GM19467 (cell line): ENCODE data around the gene PXDN.
"Not testable (repeated sequence)": the region's sequence is repeated elsewhere in the genome, so short reads cannot be mapped to it uniquely, and the experiment has no call there.

Source experiments
- ATAC-seq: cut with Tn5 transposase; IDR thresholded peaks from one replicate; pipeline ENCODE4 v1.9.1; 2021; ENCODE audit warnings: mild to moderate bottlenecking, moderate library complexity; ENCODE audit not compliant: unreplicated experiment

Gene PXDN

GRCh38 chr2:1621976-1622375 is 122.3 kb downstream of the PXDN start:
- ATAC-seq, result not testable (repeated sequence)

GRCh38 chr2:1621501-1621900 is 122.8 kb downstream of the PXDN start:
- no peak for ATAC-seq

DNA sequence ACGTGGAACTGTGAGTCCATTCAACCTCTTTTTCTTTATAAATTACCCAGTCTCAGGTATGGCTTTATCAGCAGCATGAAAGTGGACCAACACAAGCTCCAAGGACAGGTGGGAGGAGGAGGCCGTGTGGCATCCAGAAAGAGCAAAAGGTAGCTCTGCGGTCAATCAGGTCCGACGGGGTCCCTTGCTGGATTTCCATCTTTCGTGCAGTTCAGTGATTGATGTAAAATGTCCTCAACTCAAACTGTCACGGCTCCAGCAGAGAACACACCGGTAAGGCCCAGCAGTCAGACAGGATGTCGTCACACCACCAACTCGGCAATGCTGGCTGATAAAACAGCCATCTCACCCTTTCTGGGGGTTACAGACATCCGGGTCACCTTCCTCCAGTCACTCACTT is 123.3 kb downstream of the PXDN start:
- no peak for ATAC-seq

DNA sequence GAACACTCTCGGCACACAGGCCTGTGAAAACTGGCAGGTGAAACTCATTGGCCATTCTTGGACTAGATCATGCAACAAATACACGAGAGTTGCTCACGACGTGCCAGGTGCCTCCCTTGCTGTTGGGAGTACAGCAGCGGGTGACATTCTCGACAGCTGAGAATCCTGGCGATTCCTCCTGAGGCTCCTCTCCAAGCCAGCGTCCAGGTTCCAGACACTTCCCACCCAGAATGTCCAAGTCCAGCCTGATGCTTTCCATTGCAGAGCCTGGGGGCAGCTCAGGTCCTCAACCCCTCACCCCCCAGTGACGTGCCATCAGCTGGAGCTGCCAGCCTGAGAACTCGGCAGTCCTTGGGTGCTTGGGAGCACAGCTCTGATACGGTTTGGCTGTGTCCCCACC is 124.2 kb downstream of the PXDN start:
- no peak for ATAC-seq

DNA sequence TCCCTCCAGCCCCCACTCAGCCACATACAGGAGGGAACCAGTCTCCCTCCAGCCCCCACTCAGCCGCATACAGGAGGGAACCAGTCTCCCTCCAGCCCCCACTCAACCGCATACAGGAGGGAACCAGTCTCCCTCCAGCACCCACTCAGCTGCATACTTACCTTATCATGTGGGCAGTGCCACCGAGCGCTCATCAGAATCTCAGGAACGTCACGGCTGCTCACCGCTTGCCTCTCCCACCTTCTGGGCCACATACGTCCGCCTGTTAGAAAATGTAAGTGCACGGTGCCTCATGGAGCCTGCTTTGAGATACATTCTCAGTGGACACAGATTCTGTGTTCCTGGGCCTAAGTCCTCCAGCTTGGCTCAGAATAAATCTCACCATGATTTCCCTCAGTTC is 124.8 kb downstream of the PXDN start:
- no peak for ATAC-seq

DNA sequence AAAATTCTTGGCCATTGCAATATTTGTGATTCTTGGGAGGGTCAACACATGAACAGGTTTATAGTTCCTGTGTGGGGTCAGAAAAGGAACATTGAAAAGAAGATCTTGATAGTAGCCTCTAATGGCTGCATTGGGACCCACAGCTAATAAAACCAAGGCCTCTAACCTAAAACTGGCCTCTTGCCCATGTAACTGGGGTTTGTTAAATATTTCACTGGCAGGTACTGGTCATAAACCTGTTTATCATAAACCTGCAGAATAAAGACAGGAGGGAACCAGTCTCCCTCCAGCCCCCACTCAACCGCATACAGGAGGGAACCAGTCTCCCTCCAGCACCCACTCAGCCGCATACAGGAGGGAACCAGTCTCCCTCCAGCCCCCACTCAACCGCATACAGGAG is 125.3 kb downstream of the PXDN start:
- ATAC-seq, result no peak

- no peak for ATAC-seq
These were observed 125.9 kb downstream of the PXDN start for GRCh38 chr2:1618191-1618961.

- ATAC-seq, result no peak
These were observed 126.8 kb downstream of the PXDN start for GRCh38 chr2:1617425-1618021.

- ATAC-seq, result peak; percentile 73
These were observed 129.8 kb downstream of the PXDN start for GRCh38 chr2:1614564-1614963.

DNA sequence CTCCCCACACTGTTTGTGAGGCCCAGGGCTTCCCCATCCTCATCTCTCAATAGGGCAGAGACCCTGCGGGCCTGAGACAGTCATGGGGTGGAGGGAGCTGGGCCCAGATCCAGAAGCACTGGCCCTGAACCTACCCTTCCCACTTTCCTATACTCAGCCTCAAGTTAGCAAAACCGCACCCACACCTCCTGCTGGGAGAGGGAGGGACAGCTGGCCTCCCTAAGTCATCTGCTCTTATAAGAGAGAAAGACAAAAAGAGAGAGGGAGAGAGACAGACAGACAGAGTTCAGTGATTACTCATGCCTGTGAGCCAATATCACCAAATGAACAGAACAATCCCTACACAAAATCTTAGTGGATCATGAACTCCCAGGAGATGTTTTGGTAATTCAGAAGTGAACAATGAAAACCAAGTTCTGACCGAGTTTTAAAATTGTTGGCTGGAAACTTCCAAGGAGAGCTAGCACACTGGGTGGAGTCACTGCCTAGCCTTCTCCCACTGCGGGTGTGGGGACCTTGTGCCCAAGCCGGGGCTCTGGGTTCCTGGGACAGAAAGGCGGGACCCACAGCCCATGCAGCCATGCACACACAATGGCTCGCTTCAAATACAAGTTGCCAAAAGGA is 130.5 kb downstream of the PXDN start:
- ATAC-seq, result no peak

- ATAC-seq, result no peak
These were observed 131.3 kb downstream of the PXDN start for GRCh38 chr2:1613078-1613445.

- ATAC-seq, result no peak
These were observed 131.8 kb downstream of the PXDN start for GRCh38 chr2:1612391-1613077.

GRCh38 chr2:1611886-1612285 is 132.4 kb downstream of the PXDN start:
- no peak for ATAC-seq

DNA sequence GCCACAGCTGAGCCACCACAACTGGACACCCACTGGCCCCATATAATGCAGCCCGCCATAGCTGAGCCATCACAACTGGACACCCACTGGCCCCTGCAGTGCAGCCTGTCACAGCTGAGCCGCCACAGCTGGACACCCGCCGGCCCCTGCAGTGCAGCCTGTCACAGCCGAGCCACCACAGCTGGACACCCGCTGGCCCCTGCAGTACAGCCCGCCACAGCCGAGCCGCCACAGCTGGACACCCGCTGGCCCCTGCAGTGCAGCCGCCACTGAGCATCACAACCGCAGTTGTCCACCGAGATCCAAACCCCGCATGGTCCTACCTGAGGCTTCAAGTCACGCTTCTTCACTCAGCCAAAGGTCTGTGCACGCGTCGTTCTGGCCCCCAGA is 134.2 kb downstream of the PXDN start:
- no peak for ATAC-seq

DNA sequence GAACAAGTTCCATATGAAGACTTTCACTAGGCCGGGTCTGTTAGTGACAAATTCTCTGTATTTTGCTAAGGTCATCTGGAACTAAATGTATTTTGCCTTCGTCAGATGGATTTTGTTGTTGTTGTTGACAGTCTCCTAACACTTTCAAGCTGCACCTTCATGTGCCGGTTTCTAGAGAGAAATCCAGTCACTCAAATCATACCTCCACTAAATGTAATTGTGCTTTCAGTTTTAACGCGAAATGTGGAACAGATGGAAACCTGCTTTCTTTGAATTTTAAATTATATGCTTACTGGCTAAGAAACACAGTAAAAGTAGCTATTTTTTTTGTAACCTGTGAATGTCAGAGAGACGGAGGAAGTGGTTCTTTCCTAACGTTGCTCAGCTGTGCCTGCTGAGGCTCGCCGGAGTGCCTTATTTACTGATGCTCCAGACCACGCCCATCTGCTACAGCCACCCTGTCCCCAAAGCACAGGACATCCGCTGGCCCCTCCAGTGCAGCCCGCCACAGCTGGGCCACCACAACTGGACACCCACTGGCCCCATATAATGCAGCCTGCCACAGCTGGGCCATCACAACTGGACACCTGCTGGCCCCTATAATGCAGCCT is 134.7 kb downstream of the PXDN start:
- ATAC-seq, result no peak

DNA sequence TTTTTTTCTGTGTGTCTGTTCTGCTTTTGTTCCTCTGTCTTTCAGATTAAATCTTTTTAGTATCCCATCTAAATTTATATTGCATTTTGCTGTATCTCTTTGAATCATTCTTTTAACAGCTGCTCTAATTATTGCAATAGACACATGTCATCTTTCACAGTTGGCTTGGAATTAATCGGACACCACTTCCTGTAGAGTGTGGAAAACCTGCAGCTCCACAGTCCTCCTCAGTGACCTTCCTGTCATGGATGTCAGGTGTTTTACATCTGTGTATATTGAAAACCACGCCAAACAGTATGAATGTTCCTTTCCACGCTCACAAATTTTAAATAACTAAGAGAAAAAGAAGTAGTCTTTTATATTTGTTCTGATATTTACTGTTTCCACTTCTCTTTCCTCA is 135.3 kb downstream of the PXDN start:
- ATAC-seq, result no peak

DNA sequence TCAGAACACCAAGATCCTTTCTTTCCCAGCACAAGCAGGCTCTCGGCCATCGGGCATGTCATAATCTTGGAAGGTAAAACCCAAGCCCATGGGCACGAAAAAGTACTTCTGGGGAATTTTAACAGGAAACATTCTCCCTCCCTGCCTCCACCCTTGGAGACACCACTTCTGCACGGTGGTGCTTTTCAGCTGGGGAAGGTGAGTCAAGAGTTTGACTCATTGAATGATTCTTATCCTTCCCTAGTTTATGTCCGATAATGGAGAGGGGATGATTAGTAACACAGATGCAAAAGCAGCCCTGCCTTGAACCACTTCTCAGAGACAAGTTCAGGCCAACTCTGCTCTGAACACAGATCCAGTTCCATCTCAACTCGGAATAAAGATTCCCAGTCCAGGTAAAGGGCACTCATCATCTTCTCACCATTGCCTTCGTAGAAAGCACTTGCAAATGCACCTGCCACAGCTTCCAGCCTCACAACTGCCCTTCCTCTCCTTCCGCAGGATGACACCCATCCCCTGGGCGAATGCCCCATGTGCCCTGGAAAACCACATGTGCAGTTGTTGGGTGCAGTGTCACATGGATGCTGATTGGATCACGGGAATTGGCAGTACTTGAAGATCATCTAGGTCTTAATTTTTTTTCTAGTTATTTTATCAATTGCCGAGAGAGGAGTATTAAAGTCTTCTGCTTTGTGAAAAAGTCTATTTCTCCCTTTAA is 136.2 kb downstream of the PXDN start:
- ATAC-seq, result no peak

DNA sequence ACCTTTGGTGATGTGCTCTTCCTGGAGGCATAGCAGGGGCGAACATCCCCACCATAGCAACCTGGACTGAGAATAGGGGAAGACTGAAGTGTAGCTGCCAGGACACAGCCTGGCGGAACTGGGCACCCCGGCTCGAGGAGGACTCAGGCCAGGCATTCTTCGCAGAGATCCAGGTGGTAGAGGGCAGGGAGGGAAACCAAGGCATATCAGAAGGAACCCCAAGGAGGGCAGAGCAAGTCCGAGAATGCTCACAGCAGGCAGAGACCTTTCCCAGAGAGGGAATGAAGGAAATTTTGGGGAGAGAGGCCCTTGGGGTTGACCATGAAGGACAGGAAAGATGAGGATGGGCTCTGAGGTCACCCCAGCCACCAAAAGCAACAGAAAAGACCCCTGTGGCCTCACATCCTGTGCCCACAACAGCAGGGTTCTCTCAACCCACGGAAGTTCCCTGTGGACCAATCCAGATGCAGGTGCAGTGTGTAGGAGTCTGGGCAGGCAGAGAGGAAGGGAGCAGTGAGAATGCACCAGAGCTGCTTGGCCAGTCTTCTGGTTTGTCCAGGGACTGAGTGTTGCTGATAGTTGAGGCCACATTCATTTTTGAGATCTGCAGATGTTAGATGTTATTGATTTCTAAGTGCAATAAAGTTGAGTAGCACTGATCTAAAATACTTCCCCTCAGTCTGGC is 136.9 kb downstream of the PXDN start:
- ATAC-seq, result no peak

GRCh38 chr2:1606421-1607235 is 137.7 kb downstream of the PXDN start:
- ATAC-seq, result no peak
